GM12891 (cell line): ENCODE measurements around the gene RXYLT1.

Experiments used
- POLR2A ChIP-seq: IDR thresholded peaks from 2 replicates; pipeline ENCODE4 v1.6.1; 2011; ENCODE audit warnings: low read depth, low read length, control low read depth
- POLR2AphosphoS5 ChIP-seq: IDR thresholded peaks from 2 replicates; pipeline ENCODE4 v1.6.1; 2011; ENCODE audit warnings: low read depth, low read length, control low read depth
- TAF1 ChIP-seq: IDR thresholded peaks from 2 replicates; pipeline ENCODE4 v1.6.1; 2011; ENCODE audit warnings: low read depth, low read length, control low read depth

DNA sequence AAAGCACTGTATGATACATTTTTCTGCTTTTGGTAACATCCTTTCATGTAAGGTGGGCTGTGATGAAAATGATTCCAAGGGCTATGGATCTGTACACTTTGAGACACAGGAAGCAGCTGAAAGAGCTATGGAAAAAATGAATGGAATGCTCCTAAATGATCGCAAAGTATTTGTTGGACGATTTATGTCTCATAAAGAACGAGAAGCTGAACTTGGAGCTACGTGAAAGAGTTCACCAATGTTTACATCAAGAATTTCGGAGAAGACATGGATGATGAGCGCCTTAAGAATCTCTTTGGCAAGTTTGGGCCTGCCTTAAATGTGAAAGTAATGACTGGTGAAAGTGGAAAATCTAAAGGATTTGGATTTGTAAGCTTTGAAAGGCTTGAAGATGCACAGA lies 42.6 kb downstream of the RXYLT1 start:
- TF ChIP-seq POLR2A (no peak), POLR2AphosphoS5 (no peak), TAF1 (no peak)
